ENCODE results near the gene FAM163B.

- TF ChIP-seq POLR2AphosphoS5 (IDR thresholded peaks at IDR 0.05; ENCODE audit: borderline replicate concordance, low read depth, low read length), result no peak
- TF ChIP-seq EZH2 (IDR thresholded peaks at IDR 0.05), result no peak
- TF ChIP-seq FOXP2 (optimal IDR thresholded peaks at IDR 0.05; ENCODE audit: control extremely low read depth, extremely low read length, insufficient read depth), result no peak
These were observed 33.8 kb downstream of the FAM163B start for GRCh38 chr9:133575186-133576030.

Measured in SK-N-MC (cell line).